HG02938 (cell line): ENCODE measurements around the gene DDX17.

Experiments used
- ATAC-seq: cut with Tn5 transposase; IDR thresholded peaks from one replicate; pipeline ENCODE4 v1.9.1; 2021; ENCODE audit warnings: mild to moderate bottlenecking, moderate library complexity; ENCODE audit not compliant: unreplicated experiment

DDX17 gene

GRCh38 chr22:38467904-38468442 is 38.1 kb downstream of the DDX17 start, which contains the start of gene KDELR3:
Gene KDELR3 (plus strand): TSS chr22:38468096. CDS start chr22:38468234, 138 bp downstream.
- no peak for ATAC-seq

GRCh38 chr22:38467438-38467903 is 38.6 kb downstream of the DDX17 start:
- ATAC-seq, result no peak

GRCh38 chr22:38465673-38466490 is 40.2 kb downstream of the DDX17 start:
- ATAC-seq, result no peak

- ATAC-seq, result no peak
Observed at GRCh38 chr22:38464992-38465672, 41.0 kb downstream of the DDX17 start.

- no peak for ATAC-seq
Observed at GRCh38 chr22:38462960-38463784, 42.9 kb downstream of the DDX17 start.

GRCh38 chr22:38461414-38462081 is 44.6 kb downstream of the DDX17 start:
- no peak for ATAC-seq

- ATAC-seq, result no peak
Observed at GRCh38 chr22:38461057-38461413, 45.1 kb downstream of the DDX17 start.

GRCh38 chr22:38460426-38460840 is 45.7 kb downstream of the DDX17 start:
- ATAC-seq, result no peak

GRCh38 chr22:38456841-38457699 is 49.0 kb downstream of the DDX17 start:
- ATAC-seq, result no peak

- no peak for ATAC-seq
Observed at GRCh38 chr22:38456272-38456835, 49.8 kb downstream of the DDX17 start.

GRCh38 chr22:38455530-38456271 is 50.4 kb downstream of the DDX17 start:
- ATAC-seq, result no peak

GRCh38 chr22:38455076-38455529 is 51.0 kb downstream of the DDX17 start, which contains the start of gene KCNJ4:
Gene KCNJ4 (minus strand): TSS chr22:38455199. CDS start chr22:38428132, 27,067 bp downstream.
- no peak for ATAC-seq

GRCh38 chr22:38454353-38455075 is 51.6 kb downstream of the DDX17 start:
- ATAC-seq, result no peak

- ATAC-seq, result no peak
Observed at GRCh38 chr22:38453996-38454352, 52.1 kb downstream of the DDX17 start.

GRCh38 chr22:38453066-38453672 is 52.9 kb downstream of the DDX17 start:
- no peak for ATAC-seq

GRCh38 chr22:38452373-38453065 is 53.6 kb downstream of the DDX17 start:
- no peak for ATAC-seq

GRCh38 chr22:38451864-38452263 is 54.2 kb downstream of the DDX17 start:
- ATAC-seq, result no peak
